ENCODE results near the gene PPP1R10. TPM values are rescaled to one million over a fixed set of nuclear protein-coding genes. Genes with fewer than 3 reads are reported as not detected.
A peak's percentile ranks its signal among the peaks of the same experiment; 100 is the strongest.

PPP1R10 gene
- total and polyA plus RNA-seq, 2 of the 13 experiments (the other 11 are each of a cell fraction or from before 2014, with no cell fraction given) = 26.3 to 38.4 TPM

GRCh38 chr6:30614044-30614842, 2.8 kb downstream of the PPP1R10 start (continued):
- TF ChIP-seq CSRNP1 (CRISPR knock-in tag; IDR thresholded peaks at IDR 0.05) = no peak
- no peak for TF ChIP-seq E2F2 (CRISPR knock-in tag; IDR thresholded peaks at IDR 0.05; ENCODE audit: borderline replicate concordance)
- TF ChIP-seq CREB3 (CRISPR knock-in tag; IDR thresholded peaks at IDR 0.05) = no peak
- no peak for TF ChIP-seq XBP1 (CRISPR knock-in tag; IDR thresholded peaks at IDR 0.05)
- no peak for TF ChIP-seq PRMT3 (CRISPR knock-in tag; IDR thresholded peaks at IDR 0.05; ENCODE audit: borderline replicate concordance, low read depth)
- no peak; the same call in 1 of the 2 replicates for TF ChIP-seq ZNF326 (CRISPR knock-in tag; IDR thresholded peaks at IDR 0.05; ENCODE audit: borderline replicate concordance)
- TF ChIP-seq ZNF576 (CRISPR knock-in tag; IDR thresholded peaks at IDR 0.05) = no peak
- no peak for TF ChIP-seq ETV6 (CRISPR knock-in tag; conservative IDR thresholded peaks at IDR 0.05)
- no peak for TF ChIP-seq XRCC5 (optimal IDR thresholded peaks at IDR 0.05; ENCODE audit: low read length)
- TF ChIP-seq ZNF160 (CRISPR knock-in tag; IDR thresholded peaks at IDR 0.05) = no peak
- TF ChIP-seq KLF15 (CRISPR knock-in tag; IDR thresholded peaks at IDR 0.05; ENCODE audit: borderline replicate concordance) = no peak
- no peak for TF ChIP-seq RELA (CRISPR knock-in tag; IDR thresholded peaks at IDR 0.05)
- TF ChIP-seq ARID2 (CRISPR knock-in tag; IDR thresholded peaks at IDR 0.05; ENCODE audit: borderline replicate concordance) = peak; percentile 76; the same call in 1 of the 2 replicates
- peak; percentile 13; the same call in 1 of the 2 replicates for TF ChIP-seq MED1 (CRISPR knock-in tag; IDR thresholded peaks at IDR 0.05)
- peak; percentile 54 for TF ChIP-seq ZNF614 (CRISPR knock-in tag; IDR thresholded peaks at IDR 0.05; ENCODE audit: borderline replicate concordance)
- TF ChIP-seq ZNF564 (CRISPR knock-in tag; IDR thresholded peaks at IDR 0.05) = no peak
- peak; percentile 20; the same call in 1 of the 2 replicates for TF ChIP-seq FOSL2 (CRISPR knock-in tag; IDR thresholded peaks at IDR 0.05)
- TF ChIP-seq MATR3 (CRISPR knock-in tag; IDR thresholded peaks at IDR 0.05) = no peak
- TF ChIP-seq PITX1 (CRISPR knock-in tag; IDR thresholded peaks at IDR 0.05) = no peak
- TF ChIP-seq NFKB2 (CRISPR knock-in tag; IDR thresholded peaks at IDR 0.05; ENCODE audit: borderline replicate concordance) = no peak
- no peak; the same call in 1 of the 2 replicates for TF ChIP-seq ELF4 (CRISPR knock-in tag; IDR thresholded peaks at IDR 0.05; ENCODE audit: borderline replicate concordance)
- TF ChIP-seq CERS6 (CRISPR knock-in tag; IDR thresholded peaks at IDR 0.05) = no peak
- TF ChIP-seq HOXA7 (CRISPR knock-in tag; IDR thresholded peaks at IDR 0.05) = no peak
- no peak for TF ChIP-seq ZNF569 (CRISPR knock-in tag; IDR thresholded peaks at IDR 0.05; ENCODE audit: borderline replicate concordance)
- TF ChIP-seq ZMYM4 (CRISPR knock-in tag; IDR thresholded peaks at IDR 0.05) = no peak
